Spleen (tissue), 7 donors: ENCODE measurements around the gene CYP1A1.

Experiments
- CTCF ChIP-seq, 11 experiments: fragments of 200-600 bp in 7 of 11; fragments of 450-650 bp in 4 of 11; sonication (generic) in 4 of 11; IDR thresholded peaks in 8 of 11; conservative IDR thresholded peaks in 3 of 11; 1 replicate in 7 of 11; 2 replicates in 4 of 11; pipeline versions ENCODE4 v1.4.0 to v1.8.0; 2016 to 2021; ENCODE audit warnings: antibody characterized with exemption in 11 of 11, inconsistent platforms in 4 of 11, mild to moderate bottlenecking in 1 of 11
- POLR2A ChIP-seq, 3 donors: fragments of 450-650 bp; IDR thresholded peaks; one replicate each; pipeline ENCODE4 v1.5.1; 2017; ENCODE audit warnings: antibody characterized with exemption in 3 of 3, mild to moderate bottlenecking in 1 of 3
- POLR2AphosphoS5 ChIP-seq, 3 donors: sonication (generic); formaldehyde crosslinking; IDR thresholded peaks; one replicate each; pipeline ENCODE4 v1.5.1; 2017; ENCODE audit warnings: antibody characterized with exemption in 3 of 3
- donor health status: DM: no; HTN: no; CAD: no; lungs with moderate emphysema.
- donor health status: DM: no; HTN: no; CAD: no.
- donor health status: DM: no; HTN: no; CAD: no.

- TF ChIP-seq POLR2A (IDR thresholded peaks at IDR 0.05), result no peak
- peak; percentile 74 to 90 (median 85) for TF ChIP-seq CTCF (IDR thresholded peaks at IDR 0.05 in 8 of 11, conservative IDR thresholded peaks at IDR 0.05 in 3 of 11)
- peak in 1 of 3 donors; percentile 14 for TF ChIP-seq POLR2AphosphoS5 (IDR thresholded peaks at IDR 0.05)
Measured at GRCh38 chr15:74768771-74769342, 43.5 kb upstream of the CYP1A1 start.
